HG02840 (cell line): ENCODE results near the gene FHL5.
"Not testable (repeated sequence)": the region's sequence is repeated elsewhere in the genome, so short reads cannot be mapped to it uniquely, and the experiment has no call there.

Experiments used
- ATAC-seq: cut with Tn5 transposase; IDR thresholded peaks from one replicate; pipeline ENCODE4 v1.9.1; 2021; ENCODE audit warnings: mild to moderate bottlenecking, moderate library complexity, moderate number of reproducible peaks; ENCODE audit not compliant: unreplicated experiment, low FRiP score

FHL5 gene, protein sequence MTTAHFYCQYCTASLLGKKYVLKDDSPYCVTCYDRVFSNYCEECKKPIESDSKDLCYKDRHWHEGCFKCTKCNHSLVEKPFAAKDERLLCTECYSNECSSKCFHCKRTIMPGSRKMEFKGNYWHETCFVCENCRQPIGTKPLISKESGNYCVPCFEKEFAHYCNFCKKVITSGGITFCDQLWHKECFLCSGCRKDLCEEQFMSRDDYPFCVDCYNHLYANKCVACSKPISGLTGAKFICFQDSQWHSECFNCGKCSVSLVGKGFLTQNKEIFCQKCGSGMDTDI

DNA sequence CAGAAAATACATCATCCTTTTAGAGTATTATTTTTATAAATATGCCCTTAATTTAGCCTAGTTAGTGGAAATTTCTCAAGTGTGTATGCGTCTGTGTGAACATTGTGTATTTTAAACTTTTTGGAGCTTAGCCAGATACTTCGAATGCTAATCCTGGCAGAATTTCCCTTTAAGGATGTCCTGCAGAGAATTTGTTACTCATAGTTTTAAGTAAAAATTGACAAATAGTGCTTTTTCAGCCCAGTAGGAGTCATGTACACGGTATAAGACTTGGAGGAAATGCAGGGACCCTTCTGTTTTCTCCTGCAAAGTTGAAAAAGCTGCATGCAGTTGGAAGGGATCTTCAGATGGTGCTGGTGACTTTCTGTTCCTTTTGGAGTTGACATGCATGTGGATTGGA lies at the start of gene FHL5:
Gene FHL5, plus strand, starts transcription at position 243 of the 400 bp plus-strand sequence. CDS start 40,486 bp downstream, outside the sequence.
- no peak for ATAC-seq

DNA sequence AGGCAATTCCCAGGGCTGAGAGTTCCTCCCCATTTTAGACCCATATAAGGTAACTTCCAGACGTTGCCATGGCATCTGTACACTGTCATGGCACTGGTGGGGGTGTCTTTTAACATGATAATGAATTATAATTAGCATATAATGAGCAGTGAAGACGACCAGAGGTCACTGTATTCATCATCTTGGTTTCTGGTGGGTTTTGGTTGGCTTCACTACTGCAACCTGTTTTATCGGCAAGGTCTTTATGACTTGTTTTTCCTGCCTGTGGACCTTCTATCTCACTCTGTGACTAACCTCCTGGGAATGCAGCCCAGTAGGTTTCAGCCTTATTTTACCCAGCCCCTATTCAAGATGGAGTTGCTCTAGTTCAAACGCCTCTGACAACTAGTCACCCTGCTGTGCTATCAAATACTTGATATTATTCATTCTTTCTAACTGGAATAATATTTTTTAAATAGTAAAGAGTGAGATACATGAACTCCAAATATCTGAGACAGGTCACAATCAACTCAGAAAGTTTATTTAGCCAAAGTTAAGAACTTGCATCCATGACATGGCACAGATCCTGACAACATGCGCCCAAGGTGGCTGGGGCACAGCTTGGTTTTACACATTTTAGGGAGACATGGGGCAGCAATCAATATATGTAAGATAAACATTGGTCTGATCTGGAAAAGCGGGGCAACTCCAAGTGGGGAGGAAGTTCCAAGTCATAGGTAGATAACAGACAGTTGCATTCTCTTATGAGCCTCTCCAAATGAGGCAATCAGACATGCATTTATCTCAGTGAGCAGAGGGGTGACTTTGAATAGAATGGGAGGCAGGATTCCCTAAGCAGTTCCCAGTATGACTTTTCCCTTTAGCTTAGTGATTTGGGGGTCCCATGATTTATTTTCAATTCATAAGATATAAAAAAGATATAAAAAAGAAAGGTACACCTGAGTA lies 42.5 kb upstream of the FHL5 start:
- no peak for ATAC-seq

GRCh38 chr6:96521306-96521643 lies 41.7 kb upstream of the FHL5 start:
- ATAC-seq, result peak; percentile 26

- peak; percentile 97 for ATAC-seq
These were observed 41.1 kb upstream of the FHL5 start, which contains the start of gene UFL1 for GRCh38 chr6:96521644-96522464. Gene UFL1 (plus strand): TSS chr6:96521806. CDS start chr6:96521874, 68 bp downstream.

DNA sequence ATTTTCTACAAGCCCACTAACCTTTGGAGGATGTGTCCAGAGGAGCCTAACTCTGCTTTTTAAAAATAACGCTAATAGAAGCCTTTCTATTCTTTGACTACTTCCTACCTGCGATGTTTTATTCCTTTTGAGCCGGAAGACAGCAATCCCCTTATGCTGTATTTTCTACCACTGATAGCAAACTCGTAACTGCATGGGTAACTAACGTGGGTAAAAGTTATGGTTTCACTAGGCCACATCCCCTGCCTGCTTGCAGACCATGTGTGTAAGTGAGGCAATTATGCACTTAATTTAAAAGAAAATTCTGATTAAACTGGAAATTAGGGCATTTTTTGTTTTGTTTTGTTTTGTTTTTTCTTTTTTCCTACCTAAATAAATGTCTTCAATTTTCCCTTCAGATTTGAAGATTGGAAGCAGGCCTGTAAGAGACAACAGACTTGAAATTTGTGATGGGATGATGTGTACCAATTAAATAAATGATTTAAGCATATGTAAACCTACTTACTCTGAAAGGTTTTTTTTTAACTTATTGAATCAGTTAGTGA lies 40.4 kb upstream of the FHL5 start:
- ATAC-seq, result peak; percentile 25

DNA sequence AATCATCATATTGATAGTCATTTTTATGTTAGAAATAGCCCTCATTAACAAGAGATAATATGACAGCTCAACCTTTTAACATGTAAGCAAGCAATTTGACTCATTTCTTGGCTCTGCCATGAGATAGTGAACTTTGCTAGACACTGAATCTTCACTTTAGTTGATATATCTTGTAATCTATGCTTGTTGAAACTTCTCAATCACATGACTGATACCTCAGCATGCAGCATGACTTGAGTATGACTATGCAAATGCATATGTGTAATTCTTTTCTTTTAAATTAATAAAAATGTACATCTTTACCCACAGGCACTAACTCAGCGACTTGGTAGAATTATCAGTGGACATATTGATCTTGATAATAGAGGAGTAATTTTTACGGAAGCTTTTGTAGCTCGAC lies 34.7 kb upstream of the FHL5 start:
- ATAC-seq, result no peak

DNA sequence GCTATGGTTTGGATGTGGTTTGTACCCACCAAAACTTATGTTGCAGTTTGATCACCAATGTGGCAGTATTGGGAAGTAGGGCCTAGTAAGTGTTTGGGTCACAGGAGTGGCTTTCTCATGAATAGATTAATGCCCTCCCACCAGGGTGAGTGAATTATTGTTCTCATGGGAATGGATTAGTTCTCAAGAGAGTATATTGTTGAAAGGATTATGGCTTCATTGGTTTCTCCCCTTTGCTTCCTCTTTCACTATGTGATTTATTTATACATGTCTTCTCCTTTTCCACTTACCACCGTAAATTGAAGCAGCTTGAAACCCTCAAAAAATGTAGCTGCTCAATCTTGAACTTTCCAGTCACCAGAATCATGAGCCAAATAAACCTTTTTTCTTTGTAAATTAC lies 30.5 kb upstream of the FHL5 start:
- ATAC-seq, result no peak

GRCh38 chr6:96537726-96538125 lies 25.2 kb upstream of the FHL5 start:
- no peak for ATAC-seq

GRCh38 chr6:96542702-96543101 lies 20.2 kb upstream of the FHL5 start:
- no peak for ATAC-seq

- ATAC-seq, result no peak
These were observed 17.0 kb upstream of the FHL5 start for GRCh38 chr6:96545882-96546281.

DNA sequence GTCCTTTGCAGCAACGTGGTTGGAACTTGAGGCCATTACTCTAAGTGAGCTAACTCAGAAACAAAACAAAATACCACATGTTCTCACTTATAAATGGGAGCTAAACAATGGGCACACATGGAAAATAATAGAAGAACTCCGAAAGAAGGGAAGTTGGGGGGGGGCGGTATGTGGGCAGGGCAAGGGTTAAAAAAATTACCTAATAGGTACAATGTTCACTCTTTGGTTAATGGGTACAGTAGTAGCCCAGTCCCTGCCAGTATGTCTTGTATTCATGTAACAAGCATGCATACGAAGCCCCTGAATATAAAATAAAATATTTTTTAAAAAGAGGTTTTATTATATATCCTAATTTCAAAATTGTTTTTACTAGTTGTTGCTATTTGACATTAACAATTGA lies 15.3 kb upstream of the FHL5 start:
- no peak for ATAC-seq

DNA sequence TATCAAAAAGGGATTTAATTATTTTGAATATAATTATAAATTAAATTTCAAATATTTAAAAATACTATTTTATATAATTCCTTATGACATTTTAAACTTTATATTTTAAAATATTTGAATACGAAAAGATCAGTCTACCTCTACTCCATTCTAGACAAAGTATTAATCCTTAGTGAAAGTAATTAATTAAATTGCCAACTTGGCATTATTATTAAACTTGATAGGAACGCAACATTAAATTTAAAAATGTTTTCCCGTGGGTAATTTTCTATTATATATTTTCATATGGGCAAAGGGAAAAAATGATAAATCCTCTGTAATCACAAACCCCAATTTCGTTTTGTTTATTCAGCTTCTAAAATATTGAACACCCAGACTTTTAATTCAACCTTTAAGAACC lies 8.4 kb upstream of the FHL5 start:
- no peak for ATAC-seq

DNA sequence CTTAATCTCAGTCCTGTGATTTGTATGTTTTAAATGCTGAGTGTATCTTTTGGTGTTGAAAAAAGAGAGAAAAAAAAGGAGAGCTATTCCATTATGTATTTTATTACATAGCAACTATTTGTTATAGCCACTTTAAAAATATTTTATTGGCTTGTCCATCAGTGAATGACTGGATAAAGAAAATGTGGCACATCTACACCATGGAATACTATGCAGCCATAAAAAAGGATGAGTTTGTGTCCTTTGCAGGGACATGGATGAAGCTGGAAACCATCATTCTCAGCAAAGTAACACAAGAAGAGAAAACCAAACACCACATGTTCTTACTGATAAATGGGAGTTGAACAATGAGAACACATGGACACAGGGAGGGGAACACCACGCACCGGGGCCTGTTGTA lies 3.2 kb upstream of the FHL5 start:
- not testable (repeated sequence) for ATAC-seq

- ATAC-seq, result no peak
These were observed 925 bp downstream of the FHL5 start for GRCh38 chr6:96563853-96564252.

DNA sequence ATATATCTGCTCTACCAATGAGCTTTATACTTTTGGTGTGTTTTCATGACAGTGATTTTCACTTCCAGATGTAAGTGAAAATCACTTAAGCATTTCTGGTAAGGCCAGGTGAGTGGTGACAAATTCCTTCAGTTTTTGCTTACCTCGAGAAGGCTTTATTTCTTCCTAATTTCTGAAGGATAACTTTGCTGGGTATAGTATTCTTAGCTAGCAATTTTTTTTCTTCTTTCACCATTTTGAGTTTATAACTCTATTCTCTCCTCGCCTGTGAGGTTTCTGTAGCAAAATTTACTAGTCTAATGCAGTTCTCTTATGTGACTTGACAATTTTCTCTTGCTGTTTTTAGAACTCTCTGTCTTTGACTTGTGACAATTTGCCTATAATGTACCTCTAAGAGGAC lies 7.1 kb downstream of the FHL5 start:
- ATAC-seq, result no peak

DNA sequence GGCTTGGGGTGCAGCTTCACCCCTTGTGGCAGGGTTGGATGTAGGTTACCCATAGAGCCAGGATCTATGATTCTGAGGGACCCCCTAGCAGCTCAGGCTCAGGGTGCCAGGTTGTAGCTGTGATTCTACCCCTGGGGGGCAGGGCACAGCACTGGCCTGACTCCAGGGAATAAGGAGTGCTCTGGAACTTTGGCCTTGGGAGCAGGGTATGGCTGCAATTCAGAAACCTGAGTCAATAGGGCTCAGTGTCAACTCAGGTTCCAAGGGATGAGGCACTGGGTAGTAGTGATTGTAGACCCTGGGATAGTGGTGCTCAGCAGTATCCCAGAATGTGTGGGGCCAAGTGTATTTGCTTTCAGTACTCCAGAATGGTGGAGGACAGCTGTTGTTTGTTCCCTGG lies 8.6 kb downstream of the FHL5 start:
- no peak for ATAC-seq

DNA sequence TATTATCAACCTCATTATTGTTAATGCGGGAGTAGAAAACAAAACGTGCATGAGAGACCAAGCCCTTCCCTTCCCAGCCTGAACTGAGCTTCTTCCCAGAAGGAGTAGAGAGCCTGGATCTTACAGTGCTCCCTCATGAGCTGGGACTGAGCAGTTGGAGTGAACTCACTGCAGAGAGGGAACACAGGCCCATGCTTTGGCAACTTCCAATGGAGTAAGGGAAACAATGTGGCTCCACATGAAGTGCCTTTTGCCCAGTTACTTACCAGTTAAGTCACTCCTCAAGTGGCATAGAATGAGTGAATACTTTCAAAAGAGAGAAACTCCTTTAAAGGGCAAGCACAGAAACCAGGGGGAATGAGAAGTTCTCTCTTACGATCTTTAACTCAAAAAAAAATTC lies 12.4 kb downstream of the FHL5 start:
- no peak for ATAC-seq

DNA sequence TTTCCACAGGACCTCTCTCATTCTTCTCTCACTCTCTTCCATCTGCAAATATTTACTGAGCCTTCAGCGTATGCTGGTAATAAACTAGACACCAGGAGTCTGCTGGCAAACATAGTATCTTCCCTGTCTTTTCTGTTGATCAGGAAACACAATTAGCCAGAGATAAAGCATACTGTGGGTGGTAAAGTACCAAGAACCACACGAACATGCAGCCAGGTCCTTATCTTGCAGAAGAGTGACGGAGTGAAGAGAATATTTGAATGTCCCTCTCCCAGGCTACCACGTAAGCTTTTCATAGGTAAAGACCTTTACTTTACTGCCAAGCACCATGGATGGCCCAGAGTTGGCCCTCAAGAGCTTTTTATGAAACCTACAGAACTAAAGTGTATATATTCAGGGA lies 13.3 kb downstream of the FHL5 start:
- ATAC-seq, result no peak

- ATAC-seq, result no peak
These were observed 19.1 kb downstream of the FHL5 start for GRCh38 chr6:96582021-96582420.

GRCh38 chr6:96582436-96582835 lies 19.5 kb downstream of the FHL5 start:
- no peak for ATAC-seq

- ATAC-seq, result no peak
These were observed 41.5 kb downstream of the FHL5 start for GRCh38 chr6:96604420-96604819.
